Endodermal cell (in vitro differentiated cells): Measurements from ENCODE around the gene TLR2. TPM values are rescaled to one million over a fixed set of nuclear protein-coding genes. Genes with fewer than 3 reads are reported as not detected.

Experiments
- DNase-seq: peaks from one replicate; pipeline ENCODE4 v3.0.0-alpha.2; 2017
- H3K27ac ChIP-seq: 2 replicates; pipeline ENCODE4 v1.5.1; 2013; ENCODE audit warnings: mild to moderate bottlenecking, low read depth, low read length, moderate library complexity
- H3K27me3 ChIP-seq: 2 replicates; pipeline ENCODE4 v1.6.1; 2013; ENCODE audit warnings: mild to moderate bottlenecking, low read length, moderate library complexity; ENCODE audit not compliant: insufficient read depth, control insufficient read depth, poor library complexity, severe bottlenecking
- H3K36me3 ChIP-seq: 2 replicates; pipeline ENCODE4 v1.7.0; 2013; ENCODE audit warnings: mild to moderate bottlenecking, low read length, moderate library complexity; ENCODE audit not compliant: control insufficient read depth, insufficient read depth
- H3K4me1 ChIP-seq: one replicate; pipeline ENCODE4 v1.7.0; 2013; ENCODE audit warnings: low read length; ENCODE audit not compliant: control insufficient read depth, insufficient read depth
- H3K4me3 ChIP-seq: 2 replicates; pipeline ENCODE4 v1.5.1; 2013; ENCODE audit warnings: mild to moderate bottlenecking, low read length, moderate library complexity
- H3K9ac ChIP-seq: 2 replicates; pipeline ENCODE4 v1.6.1; 2013; ENCODE audit warnings: mild to moderate bottlenecking, low read length, moderate library complexity; ENCODE audit not compliant: poor library complexity, severe bottlenecking; ENCODE audit errors: extremely low read depth
- H3K9me3 ChIP-seq: 2 replicates; pipeline ENCODE4 v1.6.1; 2013; ENCODE audit warnings: mild to moderate bottlenecking, low read length, moderate library complexity; ENCODE audit not compliant: control insufficient read depth
- H3K27ac Mint-ChIP-seq: 2 replicates; pipeline ENCODE4 v1.8.0; 2020; ENCODE audit warnings: mixed read lengths
- H3K27me3 Mint-ChIP-seq: 2 replicates; pipeline ENCODE4 v1.8.0; 2021; ENCODE audit warnings: mild to moderate bottlenecking, mixed read lengths; ENCODE audit not compliant: insufficient read depth
- H3K36me3 Mint-ChIP-seq: 2 replicates; pipeline ENCODE4 v1.8.0; 2020; ENCODE audit warnings: low read depth, mixed read lengths
- H3K4me1 Mint-ChIP-seq: 2 replicates; pipeline ENCODE4 v1.8.0; 2020; ENCODE audit warnings: mixed read lengths
- H3K4me3 Mint-ChIP-seq: 2 replicates; pipeline ENCODE4 v1.8.0; 2020; ENCODE audit warnings: mild to moderate bottlenecking, moderate library complexity, mixed read lengths
- H3K9me3 Mint-ChIP-seq: 2 replicates; pipeline ENCODE4 v1.8.0; 2020; ENCODE audit warnings: mild to moderate bottlenecking, mixed read lengths
- WGBS, 2 experiments: methylation state at CpG; one replicate each; pipeline versions ENCODE4 v1.1.5 to v1.1.7; 2013; ENCODE audit warnings: missing lambda C conversion rate in 2 of 2, mixed read lengths in 1 of 2; ENCODE audit not compliant: insufficient coverage in 1 of 2, insufficient read length in 1 of 2; 5-methylcytosine and 5-hydroxymethylcytosine counted together
- total RNA-seq, 2 donors: library from RNA; stranded (reverse); fragmentation: NEBNext Ultra II Directional in 1 of 2; extraction: Animal tissue kit (Norgen Biotek cat#: 25700) in 1 of 2; gene quantifications; 2 replicates in 1 of 2; 3 replicates in 1 of 2; pipeline ENCODE4 v1.2.1, GENCODE V29; 2021
- TF ChIP-seq, protein P1 (sequence below): fragments of 200-600 bp; sonication (generic); conservative IDR thresholded peaks from 2 replicates; pipeline ENCODE4 v1.5.0; 2021; ENCODE audit warnings: antibody characterized with exemption, mild to moderate bottlenecking

Gene TLR2
- total RNA-seq, 2 donors from 2014 or later = 0.53 to 0.89 TPM

GRCh38 chr4:153651116-153651515 is 33.0 kb upstream of the TLR2 start:
- 66% methylated on average over 3 of the region's 3 CpGs; no CpG with 5 or more reads in 1 of the 2 experiments for WGBS, 2 experiments
- no peak overlapping the region for H3K27ac ChIP-seq
- no peaks in the 10 kb centered on the region for H3K27me3 ChIP-seq
- H3K27me3 Mint-ChIP-seq = peaks cover 2% of the 10 kb centered on the region
- DNase-seq = no peak
- TF ChIP-seq, protein P1, sequence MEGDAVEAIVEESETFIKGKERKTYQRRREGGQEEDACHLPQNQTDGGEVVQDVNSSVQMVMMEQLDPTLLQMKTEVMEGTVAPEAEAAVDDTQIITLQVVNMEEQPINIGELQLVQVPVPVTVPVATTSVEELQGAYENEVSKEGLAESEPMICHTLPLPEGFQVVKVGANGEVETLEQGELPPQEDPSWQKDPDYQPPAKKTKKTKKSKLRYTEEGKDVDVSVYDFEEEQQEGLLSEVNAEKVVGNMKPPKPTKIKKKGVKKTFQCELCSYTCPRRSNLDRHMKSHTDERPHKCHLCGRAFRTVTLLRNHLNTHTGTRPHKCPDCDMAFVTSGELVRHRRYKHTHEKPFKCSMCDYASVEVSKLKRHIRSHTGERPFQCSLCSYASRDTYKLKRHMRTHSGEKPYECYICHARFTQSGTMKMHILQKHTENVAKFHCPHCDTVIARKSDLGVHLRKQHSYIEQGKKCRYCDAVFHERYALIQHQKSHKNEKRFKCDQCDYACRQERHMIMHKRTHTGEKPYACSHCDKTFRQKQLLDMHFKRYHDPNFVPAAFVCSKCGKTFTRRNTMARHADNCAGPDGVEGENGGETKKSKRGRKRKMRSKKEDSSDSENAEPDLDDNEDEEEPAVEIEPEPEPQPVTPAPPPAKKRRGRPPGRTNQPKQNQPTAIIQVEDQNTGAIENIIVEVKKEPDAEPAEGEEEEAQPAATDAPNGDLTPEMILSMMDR = no peak
- H3K27ac Mint-ChIP-seq = no peak overlapping the region
- no peaks in the 10 kb centered on the region for H3K4me1 ChIP-seq
- no peaks in the 10 kb centered on the region for H3K36me3 Mint-ChIP-seq
- H3K9me3 ChIP-seq = no peaks in the 10 kb centered on the region
- no peaks in the 10 kb centered on the region for H3K9me3 Mint-ChIP-seq
- no peaks in the 10 kb centered on the region for H3K36me3 ChIP-seq
- H3K4me3 ChIP-seq = no peak overlapping the region
- H3K4me1 Mint-ChIP-seq = peaks cover 5% of the 10 kb centered on the region
- H3K9ac ChIP-seq = no peak overlapping the region
- H3K4me3 Mint-ChIP-seq = no peak overlapping the region

DNA sequence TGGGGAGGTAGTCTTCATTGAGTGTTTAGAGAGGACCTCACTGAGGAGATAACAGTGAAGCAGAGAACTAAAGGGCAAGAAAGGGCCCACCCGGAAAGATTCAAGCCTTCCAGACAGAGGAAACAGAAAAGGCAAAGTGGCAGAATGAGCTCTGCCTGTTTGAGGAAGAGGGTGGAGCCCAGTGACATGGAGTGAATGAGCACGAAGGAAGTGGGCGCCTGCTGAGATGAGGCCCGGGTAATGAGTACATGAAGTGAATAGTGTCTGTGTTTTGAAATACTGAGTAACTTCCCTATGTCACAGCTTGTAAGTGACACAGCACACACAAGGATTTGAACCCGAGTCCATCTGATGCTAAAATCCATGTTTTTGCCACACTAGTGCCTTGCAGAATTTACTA is 32.5 kb upstream of the TLR2 start:
- TF ChIP-seq, protein P1 = no peak
- H3K4me3 Mint-ChIP-seq = no peak overlapping the region
- H3K9ac ChIP-seq = no peak overlapping the region
- H3K4me3 ChIP-seq = no peak overlapping the region
- peaks cover 2% of the 10 kb centered on the region for H3K27me3 Mint-ChIP-seq
- H3K9me3 ChIP-seq = no peaks in the 10 kb centered on the region
- DNase-seq = no peak
- H3K27me3 ChIP-seq = no peaks in the 10 kb centered on the region
- H3K9me3 Mint-ChIP-seq = no peaks in the 10 kb centered on the region
- 59 to 71% methylated on average over 4 to 5 of the region's 5 CpGs for WGBS, 2 experiments
- no peaks in the 10 kb centered on the region for H3K4me1 ChIP-seq
- no peak overlapping the region for H3K27ac Mint-ChIP-seq
- no peaks in the 10 kb centered on the region for H3K36me3 Mint-ChIP-seq
- no peaks in the 10 kb centered on the region for H3K36me3 ChIP-seq
- H3K27ac ChIP-seq = no peak overlapping the region
- peaks cover 5% of the 10 kb centered on the region for H3K4me1 Mint-ChIP-seq

DNA sequence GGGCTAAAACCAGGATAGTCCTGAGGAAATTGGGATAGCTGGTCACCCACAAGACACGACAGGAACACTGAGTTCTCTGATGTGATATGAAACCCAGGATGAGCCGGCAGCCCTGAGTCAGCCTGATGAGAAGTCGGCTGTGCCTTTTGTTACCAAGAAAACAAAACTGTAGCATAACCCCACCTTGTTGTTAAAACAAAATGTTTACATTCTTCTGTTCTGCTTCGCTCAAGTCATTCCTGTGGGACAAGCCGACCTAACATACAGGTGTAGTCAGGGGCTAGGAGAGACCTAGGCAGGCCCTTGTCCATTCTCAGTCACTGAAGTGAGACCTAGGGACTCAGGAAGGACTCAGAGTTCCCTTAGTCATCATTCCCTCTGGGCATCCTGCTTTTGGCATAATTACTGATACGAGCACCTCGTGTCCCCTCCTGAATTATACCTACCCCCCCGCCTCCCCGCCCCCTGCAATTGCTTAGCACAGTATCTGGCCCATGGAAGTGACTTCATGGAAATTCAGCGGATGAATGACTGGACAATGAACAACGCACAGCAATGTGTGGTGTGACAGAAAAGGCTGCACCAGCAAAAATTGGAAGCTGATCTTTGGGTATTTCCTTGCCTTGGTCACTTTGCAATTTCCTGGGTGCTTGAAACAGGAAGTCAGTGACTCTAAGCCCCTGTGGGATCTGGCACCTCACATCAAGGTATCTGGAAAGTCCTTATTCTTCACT is 31.9 kb upstream of the TLR2 start:
- H3K4me1 Mint-ChIP-seq = peaks cover 5% of the 10 kb centered on the region
- H3K36me3 Mint-ChIP-seq = no peaks in the 10 kb centered on the region
- H3K36me3 ChIP-seq = no peaks in the 10 kb centered on the region
- H3K9me3 Mint-ChIP-seq = no peaks in the 10 kb centered on the region
- TF ChIP-seq, protein P1 = no peak
- H3K27me3 Mint-ChIP-seq = peaks cover 2% of the 10 kb centered on the region
- H3K4me1 ChIP-seq = no peaks in the 10 kb centered on the region
- no peak overlapping the region for H3K4me3 ChIP-seq
- H3K4me3 Mint-ChIP-seq = no peak overlapping the region
- H3K9ac ChIP-seq = no peak overlapping the region
- DNase-seq = no peak
- no peak overlapping the region for H3K27ac Mint-ChIP-seq
- WGBS, 2 experiments = 82 to 97% methylated on average over 5 to 11 of the region's 11 CpGs
- no peaks in the 10 kb centered on the region for H3K27me3 ChIP-seq
- no peak overlapping the region for H3K27ac ChIP-seq
- H3K9me3 ChIP-seq = no peaks in the 10 kb centered on the region
